ENCODE results near the gene MAP3K15. TPM values are rescaled to one million over a fixed set of nuclear protein-coding genes. Genes with fewer than 3 reads are reported as not detected.
A peak's percentile ranks its signal among the peaks of the same experiment; 100 is the strongest.

Gene MAP3K15
- total and polyA plus RNA-seq, 7 donors: 0.08 to 0.30 (median 0.10) TPM; not detected in 3

DNA sequence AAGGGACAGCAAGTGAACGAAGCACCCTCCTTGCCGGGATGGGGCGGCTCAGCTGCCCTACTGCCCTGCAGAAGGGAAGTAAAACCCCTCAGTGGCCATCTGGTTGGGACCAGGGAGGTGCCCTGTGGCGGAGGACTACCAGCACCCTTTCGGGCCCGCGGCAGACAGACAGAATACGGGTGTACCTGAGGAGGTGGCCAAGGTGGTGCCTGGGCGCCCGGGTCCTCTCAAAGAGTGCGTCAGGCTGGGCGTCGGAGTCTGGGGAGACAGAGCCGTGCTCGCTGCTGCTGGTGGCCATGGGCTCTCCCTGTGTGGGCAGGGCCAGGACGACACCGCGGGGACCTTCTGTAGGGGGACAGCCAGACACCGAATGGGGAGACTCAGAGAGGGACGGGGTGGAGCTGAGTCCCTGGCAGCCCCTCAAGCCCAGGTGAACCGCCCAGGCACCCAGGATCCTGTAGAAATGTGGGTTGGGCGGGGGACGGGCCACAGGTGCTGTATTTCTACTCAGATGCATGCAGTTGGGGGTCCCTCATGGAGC, 141.9 kb downstream of the MAP3K15 start:
- Histone ChIP-seq H3K27ac (no peak overlapping the region), H3K4me3 (no peak overlapping the region), H3K27me3 (ENCODE audit: insufficient read depth in 3 of 3, low read length in 2 of 3) (peaks cover 0 to 14% (median 0%) of the 10 kb centered on the region in 3 donors), H3K36me3 (ENCODE audit: insufficient read depth in 1 of 2, low read depth in 1 of 2) (no peaks in the 10 kb centered on the region), H3K9me3 (no peaks in the 10 kb centered on the region), H3K4me1 (no peaks in the 10 kb centered on the region)
- intact Hi-C loops (cut with DNase I): loop anchor here in 1 of 2 donors (10.0 kb wide), 2 partner anchors 161 to 521 kb away; no protein-coding TSS in a partner anchor
- TF ChIP-seq, protein P1, sequence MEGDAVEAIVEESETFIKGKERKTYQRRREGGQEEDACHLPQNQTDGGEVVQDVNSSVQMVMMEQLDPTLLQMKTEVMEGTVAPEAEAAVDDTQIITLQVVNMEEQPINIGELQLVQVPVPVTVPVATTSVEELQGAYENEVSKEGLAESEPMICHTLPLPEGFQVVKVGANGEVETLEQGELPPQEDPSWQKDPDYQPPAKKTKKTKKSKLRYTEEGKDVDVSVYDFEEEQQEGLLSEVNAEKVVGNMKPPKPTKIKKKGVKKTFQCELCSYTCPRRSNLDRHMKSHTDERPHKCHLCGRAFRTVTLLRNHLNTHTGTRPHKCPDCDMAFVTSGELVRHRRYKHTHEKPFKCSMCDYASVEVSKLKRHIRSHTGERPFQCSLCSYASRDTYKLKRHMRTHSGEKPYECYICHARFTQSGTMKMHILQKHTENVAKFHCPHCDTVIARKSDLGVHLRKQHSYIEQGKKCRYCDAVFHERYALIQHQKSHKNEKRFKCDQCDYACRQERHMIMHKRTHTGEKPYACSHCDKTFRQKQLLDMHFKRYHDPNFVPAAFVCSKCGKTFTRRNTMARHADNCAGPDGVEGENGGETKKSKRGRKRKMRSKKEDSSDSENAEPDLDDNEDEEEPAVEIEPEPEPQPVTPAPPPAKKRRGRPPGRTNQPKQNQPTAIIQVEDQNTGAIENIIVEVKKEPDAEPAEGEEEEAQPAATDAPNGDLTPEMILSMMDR (IDR thresholded peaks at IDR 0.05): no peak
- WGBS, 3 donors: 22 to 41% (median 29%) methylated on average over 10 to 23 of the region's 23 CpGs
- DNase-seq: no peak
- peak in 2 of 4 donors; percentile 10 to 16 for ATAC-seq

DNA sequence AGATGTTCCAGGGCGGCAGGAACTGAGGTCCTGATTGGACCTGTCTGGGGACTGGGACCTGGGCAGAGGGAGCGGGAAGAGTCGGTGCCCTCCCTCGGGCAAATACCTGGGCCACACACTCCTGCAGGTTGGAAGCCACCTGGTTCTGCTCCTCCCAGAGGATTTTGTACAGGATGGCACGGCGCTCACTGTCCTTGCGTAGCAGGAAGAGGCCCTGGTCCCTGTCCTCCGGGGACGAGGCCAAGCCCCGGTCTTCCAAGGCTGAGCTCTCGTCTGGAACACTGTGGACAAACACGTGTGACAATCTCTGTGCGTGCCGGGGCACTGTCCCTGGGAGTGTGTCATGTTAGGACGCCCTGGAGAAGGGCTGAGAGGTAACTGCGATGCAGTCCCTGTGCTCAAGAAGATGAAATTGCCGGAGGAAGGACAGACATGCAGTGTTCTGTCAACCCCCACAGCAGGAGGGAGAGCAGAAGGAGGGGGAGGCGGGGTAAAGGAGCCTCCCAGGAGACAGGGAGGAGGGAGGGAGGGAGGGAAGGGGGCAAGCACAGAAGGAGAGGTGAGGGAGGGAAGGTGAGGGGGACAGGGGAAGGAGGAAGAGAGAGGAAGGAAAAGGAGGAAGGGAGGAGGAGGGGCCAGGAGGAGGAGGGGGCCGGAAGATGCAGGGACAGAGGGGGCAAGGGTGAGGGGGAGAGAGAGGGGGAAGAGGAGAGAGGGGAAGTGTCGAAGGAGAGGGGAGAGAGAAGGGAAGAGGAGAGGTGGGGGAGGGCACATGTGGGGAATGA, 142.6 kb downstream of the MAP3K15 start:
- WGBS, 3 donors: 0 to 23% (median 1%) methylated on average over 12 to 20 of the region's 20 CpGs
- intact Hi-C loops (cut with DNase I): loop anchor here in 1 of 2 donors (10.0 kb wide), 2 partner anchors 162 to 522 kb away; no protein-coding TSS in a partner anchor
- ATAC-seq: peak; percentile 23 to 70 (median 52)
- Histone ChIP-seq H3K27ac (no peak overlapping the region), H3K27me3 (ENCODE audit: insufficient read depth in 3 of 3, low read length in 2 of 3) (peaks cover 0 to 13% (median 0%) of the 10 kb centered on the region in 3 donors), H3K9me3 (no peaks in the 10 kb centered on the region), H3K4me1 (no peaks in the 10 kb centered on the region), H3K36me3 (ENCODE audit: insufficient read depth in 1 of 2, low read depth in 1 of 2) (no peaks in the 10 kb centered on the region), H3K4me3 (peak overlapping the region; percentile 54)
- TF ChIP-seq, protein P1 (IDR thresholded peaks at IDR 0.05): no peak
- DNase-seq: peak in 1 of 2 donors; percentile 21

DNA sequence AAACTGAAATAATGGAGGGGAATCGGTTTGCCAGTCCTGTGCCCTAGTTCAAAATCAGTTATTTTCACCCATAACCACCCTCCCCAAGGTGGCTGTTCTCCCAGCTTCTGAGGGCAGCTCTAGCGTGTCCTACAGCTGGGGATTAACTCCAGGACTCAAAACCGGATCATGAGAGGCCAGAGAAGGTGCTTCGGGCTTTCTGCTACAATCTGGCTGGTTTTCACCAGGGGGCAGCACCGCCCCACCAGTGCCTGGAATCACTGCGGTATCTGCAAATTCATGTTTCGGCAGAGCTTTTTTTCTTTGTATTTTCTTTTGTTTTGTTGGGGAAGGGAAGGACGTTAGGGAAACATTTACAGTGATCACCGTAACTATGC, 143.2 kb downstream of the MAP3K15 start:
- peak overlapping the region; percentile 54 for H3K4me3 ChIP-seq
- WGBS, 3 donors: 1 to 11% (median 2%) methylated on average over 7 to 9 of the region's 9 CpGs
- ATAC-seq (peak; percentile 56 to 81 (median 69)), DNase-seq (peak; percentile 52 to 70)
- TF ChIP-seq, protein P1 (IDR thresholded peaks at IDR 0.05): peak; percentile 56
- H3K36me3 ChIP-seq (ENCODE audit: insufficient read depth in 1 of 2, low read depth in 1 of 2): no peaks in the 10 kb centered on the region
- H3K27me3 ChIP-seq (ENCODE audit: insufficient read depth in 3 of 3, low read length in 2 of 3): peaks cover 0 to 9% (median 0%) of the 10 kb centered on the region in 3 donors
- H3K27ac ChIP-seq: no peak overlapping the region
- no peaks in the 10 kb centered on the region for H3K4me1 ChIP-seq
- intact Hi-C loops (cut with DNase I): loop anchor here in 1 of 2 donors (10.0 kb wide), 2 partner anchors 163 to 523 kb away; no protein-coding TSS in a partner anchor
- no peaks in the 10 kb centered on the region for H3K9me3 ChIP-seq

DNA sequence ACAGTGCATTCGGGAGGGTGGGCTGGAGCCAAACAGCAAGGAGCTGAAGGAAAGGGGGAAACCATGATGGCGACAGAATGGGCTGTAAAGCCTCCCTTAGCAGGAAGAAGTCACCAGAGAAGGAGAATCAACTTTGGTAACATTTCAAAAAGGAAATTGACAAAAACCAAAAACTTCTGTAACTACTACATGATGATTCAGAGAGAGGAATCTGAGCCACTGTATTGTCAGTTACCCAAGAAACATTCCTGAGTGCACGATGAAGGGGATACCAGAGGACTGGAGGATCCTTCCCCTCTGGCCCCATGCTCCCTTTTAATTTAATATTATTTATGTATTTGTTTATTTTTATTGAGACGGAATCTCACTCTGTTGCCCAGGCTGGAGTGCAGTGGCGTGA, 145.2 kb downstream of the MAP3K15 start:
- intact Hi-C loops (cut with DNase I): loop anchor here in 1 of 2 donors (10.0 kb wide), 2 partner anchors 165 to 525 kb away; no protein-coding TSS in a partner anchor
- TF ChIP-seq, protein P1 (IDR thresholded peaks at IDR 0.05): no peak
- H3K27me3 ChIP-seq (ENCODE audit: insufficient read depth in 3 of 3, low read length in 2 of 3): peaks cover 0 to 3% (median 0%) of the 10 kb centered on the region in 3 donors
- 74 to 87% (median 75%) methylated on average over 4 to 5 of the region's 5 CpGs for WGBS, 3 donors
- no peaks in the 10 kb centered on the region for H3K4me1 ChIP-seq
- no peaks in the 10 kb centered on the region for H3K9me3 ChIP-seq
- no peak overlapping the region for H3K4me3 ChIP-seq
- DNase-seq: no peak
- H3K27ac ChIP-seq: no peak overlapping the region
- peaks cover 0 to 3% of the 10 kb centered on the region in 2 donors for H3K36me3 ChIP-seq (ENCODE audit: insufficient read depth in 1 of 2, low read depth in 1 of 2)
- no peak for ATAC-seq

Measured in psoas muscle (tissue), 8 donors.